Gastrocnemius medialis (tissue), 4 donors: ENCODE data around the gene TMEM178A.

ENCODE experiments used
- POLR2A ChIP-seq, 2 donors: fragments of 450-650 bp; IDR thresholded peaks; one replicate each; pipeline ENCODE4 v1.6.1; 2017; ENCODE audit warnings: antibody characterized with exemption in 2 of 2, mild to moderate bottlenecking in 2 of 2, moderate library complexity in 2 of 2
- TF ChIP-seq, protein P1 (sequence below), 5 experiments: fragments of 450-650 bp in 3 of 5; fragments of 200-600 bp in 2 of 5; sonication (generic) in 2 of 5; IDR thresholded peaks in 4 of 5; conservative IDR thresholded peaks in 1 of 5; 1 replicate in 4 of 5; 2 replicates in 1 of 5; pipeline ENCODE4 v1.5.1; 2016 to 2019; ENCODE audit warnings: antibody characterized with exemption in 5 of 5, mild to moderate bottlenecking in 3 of 5, moderate library complexity in 3 of 5

DNA sequence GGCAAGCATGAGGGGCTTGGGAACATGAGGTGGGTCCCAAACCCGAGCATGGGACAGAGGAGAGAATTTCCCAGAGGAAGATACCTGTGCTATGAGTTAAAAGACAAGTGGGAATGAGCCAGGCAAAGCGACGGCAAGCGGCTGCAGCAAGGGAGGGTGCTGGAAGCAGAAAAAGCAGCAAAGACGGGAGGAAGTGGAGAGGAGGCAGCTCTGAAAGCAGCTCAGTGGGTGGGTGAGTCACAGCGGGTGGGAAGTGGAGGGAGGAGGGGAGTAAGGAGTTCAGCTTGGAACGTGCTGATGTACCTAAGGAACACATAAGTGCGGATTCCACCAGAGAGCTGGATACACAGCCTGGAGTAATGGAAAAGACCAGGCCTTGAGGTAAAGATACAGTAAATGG lies 71.9 kb downstream of the TMEM178A start:
- TF ChIP-seq POLR2A (IDR thresholded peaks at IDR 0.05), result no peak
- TF ChIP-seq, protein P1, sequence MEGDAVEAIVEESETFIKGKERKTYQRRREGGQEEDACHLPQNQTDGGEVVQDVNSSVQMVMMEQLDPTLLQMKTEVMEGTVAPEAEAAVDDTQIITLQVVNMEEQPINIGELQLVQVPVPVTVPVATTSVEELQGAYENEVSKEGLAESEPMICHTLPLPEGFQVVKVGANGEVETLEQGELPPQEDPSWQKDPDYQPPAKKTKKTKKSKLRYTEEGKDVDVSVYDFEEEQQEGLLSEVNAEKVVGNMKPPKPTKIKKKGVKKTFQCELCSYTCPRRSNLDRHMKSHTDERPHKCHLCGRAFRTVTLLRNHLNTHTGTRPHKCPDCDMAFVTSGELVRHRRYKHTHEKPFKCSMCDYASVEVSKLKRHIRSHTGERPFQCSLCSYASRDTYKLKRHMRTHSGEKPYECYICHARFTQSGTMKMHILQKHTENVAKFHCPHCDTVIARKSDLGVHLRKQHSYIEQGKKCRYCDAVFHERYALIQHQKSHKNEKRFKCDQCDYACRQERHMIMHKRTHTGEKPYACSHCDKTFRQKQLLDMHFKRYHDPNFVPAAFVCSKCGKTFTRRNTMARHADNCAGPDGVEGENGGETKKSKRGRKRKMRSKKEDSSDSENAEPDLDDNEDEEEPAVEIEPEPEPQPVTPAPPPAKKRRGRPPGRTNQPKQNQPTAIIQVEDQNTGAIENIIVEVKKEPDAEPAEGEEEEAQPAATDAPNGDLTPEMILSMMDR (IDR thresholded peaks at IDR 0.05 in 4 of 5, conservative IDR thresholded peaks at IDR 0.05 in 1 of 5), result no peak
